NOMO-1 (cell line): ENCODE results near the gene SIGLEC7.

Source experiments
- DNase-seq, 2 experiments: peaks; one replicate each; lab custom pipeline; 2025; ENCODE audit not compliant: unreplicated experiment in 2 of 2; lab: John Stamatoyannopoulos, UW

Gene SIGLEC7

DNA sequence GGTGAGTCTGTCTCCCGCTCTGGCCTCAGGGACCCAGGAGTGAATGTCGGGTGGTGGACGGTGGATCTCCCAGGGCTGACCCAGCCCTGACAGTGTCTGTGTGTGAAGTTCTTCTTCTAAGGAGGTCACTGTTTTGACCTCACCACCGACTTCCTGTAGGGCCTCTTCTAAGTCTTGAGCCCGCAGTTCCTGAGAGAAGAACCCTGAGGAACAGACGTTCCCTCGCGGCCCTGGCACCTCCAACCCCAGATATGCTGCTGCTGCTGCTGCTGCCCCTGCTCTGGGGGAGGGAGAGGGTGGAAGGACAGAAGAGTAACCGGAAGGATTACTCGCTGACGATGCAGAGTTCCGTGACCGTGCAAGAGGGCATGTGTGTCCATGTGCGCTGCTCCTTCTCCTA is at the start of gene SIGLEC7:
SIGLEC7 (plus strand) TSS at position 183 of the 400 bp plus-strand sequence; CDS start at position 252, 69 bp downstream.
- peak; percentile 29 to 44 for DNase-seq

DNA sequence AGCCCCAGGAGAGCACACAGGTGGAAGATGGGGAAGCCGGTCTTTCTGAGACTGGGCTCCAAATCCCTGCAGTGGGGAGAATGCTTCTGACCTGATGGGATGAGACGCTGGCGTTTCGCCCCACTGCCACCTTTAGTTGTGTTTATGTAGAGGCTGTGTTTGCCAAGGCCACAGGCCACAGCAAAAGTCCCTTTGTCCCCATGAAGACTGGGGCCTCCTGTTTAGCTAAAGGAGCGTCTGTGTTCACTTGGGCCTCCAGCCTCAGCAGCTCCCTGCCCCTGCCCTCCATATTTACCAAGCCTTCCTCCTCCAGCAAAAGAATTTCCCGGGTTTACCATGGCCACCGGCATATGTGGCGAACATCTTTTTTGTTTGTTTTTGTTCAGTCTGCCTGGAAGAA is 49.0 kb upstream of the SIGLEC7 start:
- DNase-seq = no peak

DNA sequence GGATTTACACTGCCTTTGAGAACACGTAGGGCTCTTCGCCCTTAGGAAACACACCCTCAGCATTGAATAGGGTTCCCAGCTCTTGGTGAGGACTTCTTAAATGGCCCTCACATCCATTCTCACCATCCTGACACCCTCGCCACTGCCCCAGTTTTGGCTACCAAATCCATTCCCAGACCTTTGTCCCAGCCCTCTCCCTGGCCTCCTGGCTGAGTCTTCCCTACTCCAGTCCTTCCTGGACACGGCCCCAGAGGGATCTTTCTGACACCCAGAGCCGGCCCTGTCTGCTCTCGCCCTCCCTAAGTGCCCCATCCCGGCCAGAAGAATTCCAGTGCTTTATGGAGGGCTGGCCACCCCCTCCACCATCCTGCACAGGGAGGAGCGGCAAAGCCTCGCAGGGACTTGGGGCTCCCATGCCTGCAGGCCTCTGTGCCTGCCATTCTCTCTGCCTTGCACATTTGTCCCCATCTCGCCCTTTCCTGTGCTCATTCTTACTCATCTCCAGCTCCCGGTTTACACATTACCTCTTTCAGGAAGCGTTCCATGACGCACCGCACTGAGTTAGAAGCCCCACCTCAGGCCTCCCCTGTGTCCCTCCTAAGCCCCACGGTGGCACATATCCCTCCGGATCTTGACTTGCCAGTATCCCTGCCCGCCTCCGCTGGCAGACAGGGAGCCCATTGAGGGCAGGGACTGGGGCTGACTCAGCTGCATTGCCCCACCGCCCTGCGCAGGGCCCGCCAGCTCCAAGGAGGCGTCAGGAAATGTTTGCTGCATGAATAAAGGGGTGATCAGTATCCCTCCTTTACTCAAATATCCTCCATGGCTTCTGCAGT is 48.4 kb upstream of the SIGLEC7 start:
- no peak for DNase-seq

DNA sequence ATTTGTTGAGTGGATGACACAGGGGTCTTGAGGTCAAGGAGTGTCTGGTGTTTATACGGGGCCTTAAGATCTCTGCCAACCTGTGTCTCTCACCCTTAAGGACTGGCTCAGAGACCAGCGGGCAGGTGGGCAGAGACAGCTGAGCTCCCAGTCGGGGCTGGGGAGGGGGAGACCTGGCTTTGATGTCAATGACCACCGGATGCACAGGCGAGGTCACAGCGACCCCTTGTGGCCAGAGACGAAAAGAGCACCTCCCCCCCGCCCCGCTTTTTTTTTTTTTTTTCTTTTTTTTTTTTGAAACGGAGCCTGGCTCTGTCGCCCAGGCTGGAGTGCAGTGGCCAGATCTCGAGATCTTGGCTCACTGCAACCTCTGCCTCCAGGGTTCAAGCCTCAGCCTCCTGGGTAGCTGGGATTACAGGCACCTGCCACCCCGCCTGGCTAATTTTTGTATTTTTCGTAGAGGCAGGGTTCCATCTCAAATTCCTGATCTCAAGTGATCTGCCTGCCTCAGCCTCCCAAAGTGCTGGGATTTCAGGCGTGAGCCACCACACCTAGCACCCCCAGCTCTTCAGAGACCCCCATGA is 47.3 kb upstream of the SIGLEC7 start:
- no peak for DNase-seq

- no peak for DNase-seq
Measured at GRCh38 chr19:51096473-51097165, 45.5 kb upstream of the SIGLEC7 start.

DNA sequence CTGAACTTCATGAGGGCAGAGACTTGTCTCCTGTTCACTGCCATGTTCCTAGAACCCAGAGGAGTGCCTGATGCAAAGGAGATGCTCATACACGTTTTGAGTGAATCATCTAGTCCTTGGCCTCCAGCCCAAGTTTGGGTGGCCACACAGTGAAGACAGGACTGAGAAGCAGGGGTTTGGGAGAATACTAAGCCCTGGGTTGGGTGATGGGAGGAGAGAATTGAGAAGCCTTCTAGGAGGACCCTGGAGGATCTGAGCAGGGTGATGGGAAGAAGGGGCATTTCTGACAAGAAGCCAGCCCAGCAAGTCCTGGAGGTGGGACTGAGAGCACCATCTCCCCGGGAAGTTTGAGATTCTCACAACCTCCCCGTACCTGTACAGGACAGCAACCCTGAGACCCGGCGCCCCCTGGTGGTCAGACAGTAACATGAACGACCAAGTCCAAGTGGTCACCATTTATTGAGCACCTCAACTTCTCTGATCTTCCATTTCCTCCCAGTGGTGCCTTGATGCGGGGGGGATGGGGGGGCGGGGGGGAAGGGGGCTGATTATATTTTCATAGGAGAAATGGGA is 44.8 kb upstream of the SIGLEC7 start:
- peak in 1 of 2 experiments; percentile 14 for DNase-seq

DNA sequence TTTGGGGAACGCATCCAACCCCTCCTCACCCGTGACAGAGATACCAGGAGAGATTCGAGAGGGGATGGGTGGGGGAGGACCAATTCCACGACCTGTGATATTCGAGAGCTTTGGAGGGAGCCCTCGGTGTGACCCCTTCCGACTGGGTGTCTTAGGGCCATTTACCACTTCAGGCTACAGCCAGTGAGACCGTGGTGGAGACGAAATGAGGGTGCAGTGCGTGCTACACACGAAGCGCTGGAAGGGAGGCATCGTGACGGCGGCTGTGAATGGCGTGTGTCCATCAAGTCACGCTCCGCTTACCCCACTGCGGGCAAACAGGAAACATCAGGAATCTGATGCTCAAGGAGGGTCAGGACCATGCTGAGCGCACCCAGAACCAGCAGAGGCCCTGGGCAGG is 44.3 kb upstream of the SIGLEC7 start:
- DNase-seq = no peak

GRCh38 chr19:51098365-51099046 is 43.6 kb upstream of the SIGLEC7 start:
- DNase-seq = no peak

GRCh38 chr19:51099047-51099382 is 43.1 kb upstream of the SIGLEC7 start:
- no peak for DNase-seq

GRCh38 chr19:51100601-51101000 is 41.5 kb upstream of the SIGLEC7 start:
- DNase-seq = no peak

DNA sequence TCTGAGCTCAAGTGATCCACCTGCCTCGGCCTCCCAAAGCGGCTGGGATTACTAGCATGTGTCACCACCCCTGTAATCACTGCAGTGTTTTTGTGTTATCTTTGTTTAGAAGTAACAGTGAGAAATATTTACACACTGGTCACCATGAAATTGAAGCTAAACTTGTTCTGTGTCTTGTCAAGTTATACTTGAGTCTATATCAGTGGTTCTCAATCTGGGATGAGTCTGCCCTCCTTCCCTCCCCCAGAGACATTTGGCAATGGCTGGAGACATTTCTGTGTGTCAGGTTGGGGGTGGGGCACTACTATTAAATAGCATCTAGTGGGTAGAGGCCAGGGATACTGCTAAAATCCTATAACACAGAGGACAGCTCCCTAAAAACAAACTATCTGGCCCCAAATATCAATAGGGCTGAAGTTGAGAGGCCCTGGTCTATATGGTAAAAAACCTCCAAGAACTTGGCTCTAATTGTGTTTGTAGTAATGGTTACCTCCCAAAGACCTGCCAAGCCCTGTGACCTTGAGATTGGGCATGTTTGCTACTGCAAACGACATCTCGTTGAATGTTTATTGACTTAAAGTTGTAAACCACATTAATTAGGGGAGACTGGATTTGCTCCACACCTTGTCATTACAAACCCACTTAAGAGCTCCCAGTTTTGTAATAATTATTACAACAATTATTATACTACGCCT is 40.8 kb upstream of the SIGLEC7 start:
- no peak for DNase-seq

- DNase-seq = no peak
Measured at GRCh38 chr19:51102991-51103390, 39.1 kb upstream of the SIGLEC7 start.

- no peak for DNase-seq
Measured at GRCh38 chr19:51103926-51104341, 38.2 kb upstream of the SIGLEC7 start.

- no peak for DNase-seq
Measured at GRCh38 chr19:51107406-51108065, 34.6 kb upstream of the SIGLEC7 start.

DNA sequence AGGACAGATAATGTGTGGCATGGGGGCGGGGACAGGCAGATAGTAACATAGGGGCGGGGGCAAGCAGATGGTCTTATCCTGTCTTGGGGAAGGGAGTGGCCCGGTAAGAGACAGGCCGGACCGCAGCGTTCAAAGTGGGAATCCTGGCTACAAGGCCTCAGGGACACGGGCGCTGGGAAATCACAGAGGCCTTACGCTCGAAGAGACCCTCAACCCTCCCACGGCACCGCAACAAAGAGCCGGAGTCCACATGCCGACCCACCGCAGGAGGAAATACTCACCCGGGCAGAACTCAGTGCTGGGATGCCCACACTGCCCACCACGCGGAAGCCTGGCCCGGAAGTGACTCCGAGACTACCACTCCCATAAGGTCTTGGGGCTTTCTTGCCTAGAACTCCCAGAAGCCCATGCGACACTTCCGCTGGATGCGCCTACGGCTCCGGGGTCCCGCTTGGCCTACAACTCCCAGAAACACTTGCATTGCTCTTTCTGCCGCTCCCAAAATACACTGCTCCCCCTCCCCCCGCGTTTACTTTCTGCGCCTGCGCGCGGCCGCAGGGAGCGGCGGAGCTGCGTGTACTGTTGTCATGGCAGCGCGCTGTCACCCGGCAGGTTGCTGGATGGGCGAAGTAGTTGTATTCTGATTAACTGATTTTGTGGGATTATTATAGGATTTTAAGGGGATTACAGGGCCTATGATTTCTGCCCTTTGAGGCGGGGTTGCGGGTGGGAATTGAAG is 33.9 kb upstream of the SIGLEC7 start, which contains the start of gene CTU1:
CTU1 (minus strand) TSS at position 344 of the 739 bp plus-strand sequence. CDS start 3,840 bp downstream, outside the sequence.
- DNase-seq = peak; percentile 99 to 100

DNA sequence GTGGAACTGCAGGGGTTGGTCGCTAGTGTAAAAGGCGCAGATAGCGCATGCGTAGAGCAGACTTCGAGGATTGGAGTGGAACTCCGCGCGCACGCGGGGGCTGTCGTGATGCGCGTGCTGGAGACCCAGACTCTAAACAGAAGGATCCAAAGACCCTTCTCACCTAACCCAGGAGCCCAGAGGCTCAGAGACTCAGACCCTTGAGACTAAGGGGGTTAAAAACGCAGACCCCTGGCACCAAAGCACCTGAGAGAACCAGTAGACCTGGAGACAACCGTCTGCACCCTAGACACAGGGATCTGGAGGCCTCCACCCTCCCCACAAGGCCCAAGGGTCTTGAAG is 33.3 kb upstream of the SIGLEC7 start:
- DNase-seq = no peak

DNA sequence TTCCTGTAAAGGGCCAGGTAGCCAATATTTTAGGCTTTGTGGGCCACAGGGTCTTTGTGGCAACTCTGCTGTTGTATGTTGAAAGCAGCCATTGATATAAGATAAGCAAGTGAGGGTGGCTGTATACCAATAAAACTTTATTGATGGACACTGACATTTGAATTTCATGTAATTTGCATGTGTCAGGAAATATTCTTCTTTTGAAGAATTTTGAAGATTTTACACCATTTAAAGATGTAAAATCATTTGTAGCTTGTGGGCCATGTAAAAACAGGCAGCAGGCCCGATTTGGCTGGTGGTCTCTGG is 31.5 kb upstream of the SIGLEC7 start:
- DNase-seq = no peak

- DNase-seq = no peak
Measured at GRCh38 chr19:51111606-51112005, 30.5 kb upstream of the SIGLEC7 start.

DNA sequence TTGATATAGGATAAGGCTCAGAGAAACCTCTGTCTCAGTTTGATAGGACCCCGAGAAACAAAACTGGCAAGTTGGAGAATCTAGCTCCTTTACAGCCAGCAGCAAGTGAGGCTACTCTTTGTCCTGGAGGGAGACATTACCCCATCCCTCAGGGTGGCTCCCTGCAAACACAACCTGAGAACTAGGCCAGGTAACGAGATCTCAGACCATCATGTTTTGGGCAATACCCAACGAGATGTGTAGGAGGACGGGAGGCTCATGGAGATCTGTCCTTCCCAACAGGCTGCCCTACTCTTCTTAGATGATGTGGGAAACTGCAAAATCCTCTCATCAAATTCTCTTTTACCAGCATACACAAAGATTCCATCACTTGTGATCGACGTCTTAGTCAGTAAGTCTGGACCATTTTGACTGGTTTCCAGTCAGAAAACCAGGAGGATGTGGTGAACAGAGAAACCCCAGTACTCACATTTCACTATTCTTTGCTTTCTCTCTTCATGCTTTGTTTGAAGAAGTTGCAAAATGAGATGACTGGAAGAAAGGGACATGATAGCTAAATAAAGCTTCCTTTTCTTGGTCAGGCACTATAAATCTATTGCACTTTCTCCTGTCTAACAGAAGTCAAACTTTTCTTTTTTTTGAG is 27.9 kb upstream of the SIGLEC7 start:
- peak; percentile 28 to 89 for DNase-seq
